Right lobe of liver (tissue), 6 donors: ENCODE data around the gene RAD23A. TPM values are rescaled to one million over a fixed set of nuclear protein-coding genes. Genes with fewer than 3 reads are reported as not detected.

ENCODE experiments used
- ATAC-seq, 4 donors: fragments of 200-7000 bp; cut with Tn5 transposase; one replicate each; pipeline ENCODE4 v1.9.1; 2020; ENCODE audit warnings: mild to moderate bottlenecking in 4 of 4, moderate library complexity in 4 of 4
- DNase-seq, 3 donors: peaks; one replicate each; pipeline ENCODE4 v3.0.0-alpha.2; 2020
- H3K27ac ChIP-seq, 3 donors: fragments of 200-600 bp; one replicate each; pipeline ENCODE4 v1.8.0; 2022
- H3K27me3 ChIP-seq, 2 donors: fragments of 200-600 bp; one replicate each; pipeline ENCODE4 v1.8.0; 2022
- H3K36me3 ChIP-seq, 4 donors: fragments of 200-600 bp; sonication (generic) in 1 of 4; one replicate each; pipeline versions ENCODE4 v1.5.1 to v1.8.0; 2017 to 2022; ENCODE audit warnings: control low read depth in 1 of 4
- H3K4me1 ChIP-seq, 4 donors: fragments of 200-600 bp; sonication (generic) in 1 of 4; one replicate each; pipeline versions ENCODE4 v1.5.1 to v1.8.0; 2017 to 2022; ENCODE audit warnings: control low read depth in 1 of 4
- H3K4me3 ChIP-seq, 3 donors: fragments of 200-600 bp; one replicate each; pipeline ENCODE4 v1.8.0; 2022
- H3K9me3 ChIP-seq, 4 donors: fragments of 200-600 bp; sonication (generic) in 1 of 4; one replicate each; pipeline versions ENCODE4 v1.5.1 to v1.8.0; 2017 to 2022; ENCODE audit warnings: control low read depth in 1 of 4
- CTCF ChIP-seq, 4 donors: fragments of 200-600 bp in 3 of 4; fragments of 450-650 bp in 1 of 4; IDR thresholded peaks; one replicate each; pipeline versions ENCODE4 v1.5.1 to v1.8.0; 2016 to 2022; ENCODE audit warnings: antibody characterized with exemption in 4 of 4, mild to moderate bottlenecking in 2 of 4
- POLR2A ChIP-seq: fragments of 450-650 bp; IDR thresholded peaks from one replicate; pipeline ENCODE4 v1.6.1; 2017; ENCODE audit warnings: antibody characterized with exemption, mild to moderate bottlenecking
- WGBS: methylation state at CpG from one replicate; pipeline ENCODE4 v1.1.6; 2018; ENCODE audit warnings: low coverage, low lambda C conversion rate; ENCODE audit not compliant: insufficient coverage; ENCODE audit errors: missing lambda C conversion rate; 5-methylcytosine and 5-hydroxymethylcytosine counted together
- intact Hi-C, 2 donors: fragments of 100-400 bp; cut with DNase I; formaldehyde crosslinking; loops; one replicate each; pipeline versions ENCODE4 v1.11.2 to v1.14.1; 2022
- total RNA-seq, 6 experiments: library from RNA; depleted of rRNA in 2 of 6; stranded (reverse); fragments of >200 nt in 2 of 6; fragmentation: NEBNext Ultra II Directional in 3 of 6; extraction: Animal tissue kit (Norgen Biotek cat#: 25700) in 3 of 6; gene quantifications; one replicate each; pipeline versions ENCODE4 v1.1.0 to v1.2.4, GENCODE V29; 2016 to 2023
- donor health status: DM: no; HTN: yes; CAD: no.
- donor health status: DM: no; HTN: no; CAD: no.
- donor health status: DM: no; HTN: no; CAD: no.
- donor health status: DM: no; HTN: yes; CAD: no.
- donor health status: DM: no; HTN: yes; CAD: no.

The RAD23A gene
- total RNA-seq, 6 experiments from 2014 or later, result 37.8 to 69.0 (median 52.9) TPM

- H3K36me3 ChIP-seq, result peaks cover 0 to 70% (median 46%) of the 10 kb centered on the region in 4 donors
Observed at GRCh38 chr19:12946092-12946721, 545 bp downstream of the RAD23A start.

GRCh38 chr19:12946731-12947496, 1.3 kb downstream of the RAD23A start:
- intact Hi-C loops, result no loop called here
- TF ChIP-seq POLR2A, result no peak
- TF ChIP-seq CTCF (IDR thresholded peaks at IDR 0.05), result no peak
- Histone ChIP-seq H3K27ac (peak overlapping the region in 1 of 3 donors; percentile 93), H3K9me3 (no peaks in the 10 kb centered on the region), H3K36me3 (peaks cover 0 to 66% (median 42%) of the 10 kb centered on the region in 4 donors), H3K4me3 (peak overlapping the region; percentile 75 to 92 (median 90)), H3K27me3 (no peaks in the 10 kb centered on the region), H3K4me1 (peaks cover 0 to 20% (median 6%) of the 10 kb centered on the region in 4 donors)
- no peak for ATAC-seq
- DNase-seq, result no peak
- 53% methylated on average over 12 of the region's 14 CpGs for WGBS

More at GRCh38 chr19:12946092-12946721, 545 bp downstream of the RAD23A start:
- ATAC-seq (peak; percentile 65 to 85 (median 77)), DNase-seq (peak; percentile 74 to 80 (median 79))
- H3K27me3 ChIP-seq, result no peaks in the 10 kb centered on the region
- intact Hi-C loops, result no loop called here
- H3K27ac ChIP-seq, result peak overlapping the region; percentile 65 to 93 (median 75)
- no peaks in the 10 kb centered on the region for H3K9me3 ChIP-seq
- WGBS, result 0% methylated on average over 15 of the region's 40 CpGs
- TF ChIP-seq POLR2A, result no peak
- TF ChIP-seq CTCF (IDR thresholded peaks at IDR 0.05), result no peak
- H3K4me1 ChIP-seq, result peaks cover 0 to 26% (median 6%) of the 10 kb centered on the region in 4 donors
- H3K4me3 ChIP-seq, result peak overlapping the region; percentile 75 to 92 (median 90)

GRCh38 chr19:12947702-12948611, 2.3 kb downstream of the RAD23A start:
- no peak overlapping the region for H3K4me3 ChIP-seq
- WGBS, result 92% methylated on average over 16 of the region's 28 CpGs
- H3K9me3 ChIP-seq, result no peaks in the 10 kb centered on the region
- TF ChIP-seq CTCF (IDR thresholded peaks at IDR 0.05) (no peak), POLR2A (no peak)
- peaks cover 0 to 65% (median 41%) of the 10 kb centered on the region in 4 donors for H3K36me3 ChIP-seq
- intact Hi-C loops, result no loop called here
- H3K27me3 ChIP-seq, result no peaks in the 10 kb centered on the region
- peak in 2 of 3 donors; percentile 53 to 60 for DNase-seq
- peaks cover 0 to 14% (median 6%) of the 10 kb centered on the region in 4 donors for H3K4me1 ChIP-seq
- no peak for ATAC-seq
- H3K27ac ChIP-seq, result no peak overlapping the region

GRCh38 chr19:12948612-12949362, 3.1 kb downstream of the RAD23A start:
- ATAC-seq (no peak), DNase-seq (peak in 1 of 3 donors; percentile 53)
- H3K27ac ChIP-seq, result no peak overlapping the region
- no peaks in the 10 kb centered on the region for H3K9me3 ChIP-seq
- H3K4me1 ChIP-seq, result peaks cover 0 to 12% (median 6%) of the 10 kb centered on the region in 4 donors
- no peak overlapping the region for H3K4me3 ChIP-seq
- no peak for TF ChIP-seq CTCF (IDR thresholded peaks at IDR 0.05)
- TF ChIP-seq POLR2A, result no peak
- 92% methylated on average over 5 of the region's 30 CpGs for WGBS
- H3K36me3 ChIP-seq, result peaks cover 0 to 63% (median 36%) of the 10 kb centered on the region in 4 donors
- H3K27me3 ChIP-seq, result no peaks in the 10 kb centered on the region
- intact Hi-C loops, result no loop called here
